K562 (cell line): ENCODE data around the gene U2SURP. TPM values are rescaled to one million over a fixed set of nuclear protein-coding genes. Genes with fewer than 3 reads are reported as not detected.

Source experiments
- ATAC-seq: fragments of 200-7000 bp; cut with Tn5 transposase; 3 replicates; pipeline ENCODE4 v1.9.1; 2020; ENCODE audit warnings: moderate library complexity
- BruUV-seq: library from RNA; stranded (reverse); fragments of 400-500 nt; replicated peaks from 2 replicates; lab custom pipeline; 2021; lab: Mats Ljungman, UMichigan
- CTCF ChIA-PET: fragments of 300-600 bp; formaldehyde crosslinking; extraction: SDS; loops from one replicate; lab custom pipeline; 2021; ENCODE audit warnings: low intra/inter-chr PET ratio; lab: Yijun Ruan, JAX
- POLR2A ChIA-PET: fragments of 300-600, 350-650 bp; sonication (Branson Sonifier 250); formaldehyde crosslinking; extraction: SDS; loops from one replicate; lab custom pipeline; 2021; ENCODE audit warnings: antibody characterized with exemption, inconsistent platforms; lab: Yijun Ruan, JAX
- DNase-seq, 4 experiments: peaks; one replicate each; pipeline versions ENCODE4 v3.0.0 to v3.0.0-alpha.2; 2011 to 2018; ENCODE audit warnings: low spot score in 3 of 4, mixed read lengths in 3 of 4; ENCODE audit errors: extremely low read depth in 1 of 4
- FAIRE-seq: peaks from 2 replicates; lab custom pipeline; 2011; peaks lifted over from hg19 to GRCh38; lab: Jason Lieb, UNC
- H2AFZ ChIP-seq: 2 replicates; pipeline ENCODE4 v1.6.0; 2011; ENCODE audit warnings: low read depth, low read length, control low read depth, inconsistent platforms
- H3K27ac ChIP-seq: fragments of 200-600 bp; 3 replicates; pipeline ENCODE4 v1.8.0; 2011; ENCODE audit warnings: low read depth, mild to moderate bottlenecking, control low read depth, inconsistent platforms, low read length, moderate library complexity, mixed read lengths; ENCODE audit errors: extremely low read depth
- H3K27me3 ChIP-seq, 2 experiments: fragments of 300-600 bp in 1 of 2; 2 replicates in 1 of 2; 3 replicates in 1 of 2; pipeline versions ENCODE4 v1.6.0 to v1.8.0; 2011; ENCODE audit warnings: inconsistent platforms in 2 of 2, low read length in 2 of 2, mild to moderate bottlenecking in 1 of 2, mixed read lengths in 1 of 2, moderate library complexity in 1 of 2; ENCODE audit not compliant: control insufficient read depth in 2 of 2, insufficient read depth in 2 of 2
- H3K36me3 ChIP-seq: fragments of 300-600 bp; 3 replicates; pipeline ENCODE4 v1.8.0; 2011; ENCODE audit warnings: mild to moderate bottlenecking, low read length, inconsistent platforms; ENCODE audit not compliant: control insufficient read depth, insufficient read depth
- H3K4me1 ChIP-seq, 2 experiments: fragments of 200-600 bp in 1 of 2; replicated peaks in 1 of 2; 2 replicates in 1 of 2; 3 replicates in 1 of 2; pipeline versions ENCODE4 v1.5.1 to v1.8.0; 2011; ENCODE audit warnings: inconsistent platforms in 2 of 2, low read length in 2 of 2, mild to moderate bottlenecking in 1 of 2, mixed read lengths in 1 of 2, moderate library complexity in 1 of 2; ENCODE audit not compliant: control insufficient read depth in 2 of 2, insufficient read depth in 2 of 2
- H3K4me2 ChIP-seq: 2 replicates; pipeline ENCODE4 v1.6.1; 2011; ENCODE audit warnings: low read length, control low read depth, inconsistent platforms, mixed read lengths; ENCODE audit not compliant: insufficient read depth
- H3K4me3 ChIP-seq: fragments of 200-600 bp; sonication (generic), shearing (Covaris generic); 2 replicates; pipeline ENCODE4 v1.5.1; 2016; ENCODE audit warnings: control low read depth, inconsistent platforms
- H3K79me2 ChIP-seq: fragments of 200-600 bp; 3 replicates; pipeline ENCODE4 v1.8.0; 2011; ENCODE audit warnings: low read length, inconsistent platforms; ENCODE audit not compliant: control insufficient read depth, insufficient read depth
- H3K9ac ChIP-seq, 2 experiments: 2 replicates each; pipeline versions ENCODE4 v1.6.0 to v1.6.1; 2011; ENCODE audit warnings: low read depth in 2 of 2, low read length in 2 of 2, control low read depth in 1 of 2, inconsistent platforms in 1 of 2, mild to moderate bottlenecking in 1 of 2, mixed read lengths in 1 of 2; ENCODE audit not compliant: insufficient read depth in 1 of 2
- H3K9me1 ChIP-seq: one replicate; pipeline ENCODE4 v1.6.0; 2011; ENCODE audit warnings: inconsistent platforms, mild to moderate bottlenecking, low read length, moderate library complexity; ENCODE audit not compliant: control insufficient read depth, insufficient read depth
- H3K9me3 ChIP-seq: replicated peaks from 2 replicates; pipeline ENCODE4 v1.5.1; 2011; ENCODE audit warnings: low read depth, low read length, inconsistent platforms; ENCODE audit not compliant: control insufficient read depth, insufficient read depth
- H4K20me1 ChIP-seq: replicated peaks from 2 replicates; pipeline ENCODE4 v1.6.1; 2011; ENCODE audit warnings: low read length, inconsistent platforms, mixed read lengths; ENCODE audit not compliant: control insufficient read depth, insufficient read depth
- CBFA2T3 ChIP-seq: fragments of 450-650 bp; IDR thresholded peaks from 2 replicates; pipeline ENCODE4 v1.6.1; 2017
- FOXJ2 ChIP-seq: fragments of 200-800 bp; sonication (Bioruptor generic); IDR thresholded peaks from 2 replicates; pipeline ENCODE4 v1.6.1; 2016; ENCODE audit warnings: missing genetic modification characterization, missing compliant biosample characterization
- HDAC1 ChIP-seq, 2 experiments: fragments of 450-650 bp; IDR thresholded peaks; 2 replicates each; pipeline ENCODE4 v1.6.1; 2016 to 2017; ENCODE audit warnings: inconsistent platforms in 1 of 2, mild to moderate bottlenecking in 1 of 2, moderate library complexity in 1 of 2
- HDAC6 ChIP-seq: IDR thresholded peaks from 2 replicates; pipeline ENCODE4 v1.6.1; 2012; ENCODE audit warnings: low read depth, mild to moderate bottlenecking, control low read depth, inconsistent platforms, low read length, moderate library complexity
- KDM1A ChIP-seq, 2 experiments: fragments of 450-650 bp; IDR thresholded peaks; 2 replicates each; pipeline ENCODE4 v1.6.1; 2016; ENCODE audit warnings: mild to moderate bottlenecking in 2 of 2
- NFATC3 ChIP-seq: fragments of 450-650 bp; IDR thresholded peaks from 2 replicates; pipeline ENCODE4 v1.6.1; 2017; ENCODE audit warnings: mild to moderate bottlenecking
- NFYB ChIP-seq: IDR thresholded peaks from 2 replicates; pipeline ENCODE4 v1.6.1; 2011; ENCODE audit warnings: mild to moderate bottlenecking, moderate library complexity; ENCODE audit not compliant: insufficient read length; ENCODE audit errors: extremely low read depth
- RBM25 ChIP-seq: fragments of 200-400 bp; formaldehyde crosslinking; IDR thresholded peaks from 2 replicates; pipeline ENCODE4 v1.6.1; 2018; ENCODE audit warnings: low read length, low read depth, moderate library complexity; ENCODE audit not compliant: severe bottlenecking
- RCOR1 ChIP-seq, 2 experiments: IDR thresholded peaks; 2 replicates each; pipeline ENCODE4 v1.6.1; 2012; ENCODE audit warnings: low read depth in 2 of 2, low read length in 2 of 2, borderline replicate concordance in 1 of 2, improper control_type of control experiment in 1 of 2
- RUNX1 ChIP-seq: sonication (generic); IDR thresholded peaks from 2 replicates; pipeline ENCODE4 v1.6.1; 2016; ENCODE audit warnings: antibody characterized with exemption, low read depth
- ZNF239 ChIP-seq: fragments of 250-450 bp; sonication (Bioruptor Pico); IDR thresholded peaks from 2 replicates; pipeline ENCODE4 v1.4.0; 2020; ENCODE audit warnings: mild to moderate bottlenecking
- WGBS: fragments of 100-300 bp; shearing (Covaris generic); methylation state at CpG from one replicate; pipeline ENCODE4 v1.1.6; 2016; ENCODE audit warnings: low coverage, mixed read lengths; ENCODE audit not compliant: insufficient coverage; ENCODE audit errors: missing lambda C conversion rate; 5-methylcytosine and 5-hydroxymethylcytosine counted together
- in situ Hi-C: fragments of 300-500 bp; cut with MboI; formaldehyde crosslinking; loops from 4 replicates; pipeline ENCODE4 v1.15.0; 2018; ENCODE audit warnings: inconsistent platforms, mixed read lengths
- intact Hi-C: fragments of 100-400 bp; cut with micrococcal nuclease; formaldehyde crosslinking; loops from 2 replicates; pipeline ENCODE4 v1.14.2; 2022
- polyA plus RNA-seq, 8 experiments: library from polyadenylated mRNA; depleted of rRNA in 4 of 8; stranded (reverse) in 5 of 8; unstranded in 3 of 8; fragments of >200 nt; fragmentation: Nextera tagmentation in 2 of 8; fragmentation: Illumina TruSeq in 1 of 8; extraction: Ambion mirVana in 2 of 8; extraction: Trizol in 1 of 8; gene quantifications; 2 replicates each; pipeline versions ENCODE4 v1.2.1 to v1.2.3, GENCODE V29; 2011 to 2014; ENCODE audit warnings: inconsistent platforms in 1 of 8, missing spikeins in 1 of 8
- total RNA-seq, 7 experiments: library from RNA; depleted of rRNA in 6 of 7; stranded (reverse); fragments of >200 nt in 6 of 7; fragmentation: Illumina TruSeq in 2 of 7; extraction: Trizol in 2 of 7; gene quantifications; 2 replicates each; pipeline versions ENCODE4 v1.2.1 to v1.2.3, GENCODE V29; 2011 to 2021; ENCODE audit warnings: low replicate concordance in 1 of 7
- TF ChIP-seq, protein P1 (sequence below): fragments of 200-800 bp; sonication (Bioruptor generic); IDR thresholded peaks from 2 replicates; pipeline ENCODE4 v1.6.1; 2017; ENCODE audit warnings: missing genetic modification characterization, missing compliant biosample characterization
- TF ChIP-seq, protein P2 (sequence below): IDR thresholded peaks from 2 replicates; pipeline ENCODE4 v1.6.1; 2012; ENCODE audit warnings: low read depth, low read length, improper control_type of control experiment, borderline replicate concordance
- TF ChIP-seq, protein P3 (sequence below): fragments of 250-450 bp; sonication (Bioruptor Pico); IDR thresholded peaks from 2 replicates; pipeline ENCODE4 v1.5.0; 2020; ENCODE audit warnings: mild to moderate bottlenecking, borderline replicate concordance

The U2SURP gene
- total and polyA plus RNA-seq, 9 of the 15 experiments (the other 6 are each of a cell fraction or from before 2014, with no cell fraction given) = 128 to 322 (median 191) TPM

DNA sequence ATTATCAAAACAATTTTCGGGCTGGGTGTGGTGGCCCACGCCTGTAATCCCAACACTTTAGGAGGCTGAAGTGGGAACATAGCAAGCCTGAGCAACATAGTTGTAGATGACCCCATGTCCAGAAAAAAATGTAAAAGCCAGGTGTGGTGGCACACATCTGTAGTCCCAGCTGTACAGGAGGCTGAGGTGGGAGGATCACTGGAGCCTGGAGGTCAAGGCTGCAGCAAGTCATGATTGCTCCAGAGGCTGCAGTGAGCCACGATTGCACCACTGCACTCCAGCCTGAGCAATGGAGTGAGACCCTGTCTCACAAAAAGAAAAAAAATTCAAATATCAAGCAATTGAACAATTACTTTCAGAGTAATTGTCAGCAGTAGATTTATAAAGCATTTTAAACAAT, 29.9 kb upstream of the U2SURP start (continued):
- TF ChIP-seq, protein P1, sequence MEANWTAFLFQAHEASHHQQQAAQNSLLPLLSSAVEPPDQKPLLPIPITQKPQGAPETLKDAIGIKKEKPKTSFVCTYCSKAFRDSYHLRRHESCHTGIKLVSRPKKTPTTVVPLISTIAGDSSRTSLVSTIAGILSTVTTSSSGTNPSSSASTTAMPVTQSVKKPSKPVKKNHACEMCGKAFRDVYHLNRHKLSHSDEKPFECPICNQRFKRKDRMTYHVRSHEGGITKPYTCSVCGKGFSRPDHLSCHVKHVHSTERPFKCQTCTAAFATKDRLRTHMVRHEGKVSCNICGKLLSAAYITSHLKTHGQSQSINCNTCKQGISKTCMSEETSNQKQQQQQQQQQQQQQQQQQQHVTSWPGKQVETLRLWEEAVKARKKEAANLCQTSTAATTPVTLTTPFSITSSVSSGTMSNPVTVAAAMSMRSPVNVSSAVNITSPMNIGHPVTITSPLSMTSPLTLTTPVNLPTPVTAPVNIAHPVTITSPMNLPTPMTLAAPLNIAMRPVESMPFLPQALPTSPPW (CRISPR knock-in tag) = no peak
- TF ChIP-seq HDAC6 = no peak
- TF ChIP-seq, protein P2, sequence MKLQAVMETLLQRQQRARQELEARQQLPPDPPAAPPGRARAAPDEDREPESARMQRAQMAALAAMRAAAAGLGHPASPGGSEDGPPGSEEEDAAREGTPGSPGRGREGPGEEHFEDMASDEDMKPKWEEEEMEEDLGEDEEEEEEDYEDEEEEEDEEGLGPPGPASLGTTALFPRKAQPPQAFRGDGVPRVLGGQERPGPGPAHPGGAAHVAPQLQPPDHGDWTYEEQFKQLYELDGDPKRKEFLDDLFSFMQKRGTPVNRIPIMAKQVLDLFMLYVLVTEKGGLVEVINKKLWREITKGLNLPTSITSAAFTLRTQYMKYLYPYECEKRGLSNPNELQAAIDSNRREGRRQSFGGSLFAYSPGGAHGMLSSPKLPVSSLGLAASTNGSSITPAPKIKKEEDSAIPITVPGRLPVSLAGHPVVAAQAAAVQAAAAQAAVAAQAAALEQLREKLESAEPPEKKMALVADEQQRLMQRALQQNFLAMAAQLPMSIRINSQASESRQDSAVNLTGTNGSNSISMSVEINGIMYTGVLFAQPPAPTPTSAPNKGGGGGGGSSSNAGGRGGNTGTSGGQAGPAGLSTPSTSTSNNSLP = no peak

DNA sequence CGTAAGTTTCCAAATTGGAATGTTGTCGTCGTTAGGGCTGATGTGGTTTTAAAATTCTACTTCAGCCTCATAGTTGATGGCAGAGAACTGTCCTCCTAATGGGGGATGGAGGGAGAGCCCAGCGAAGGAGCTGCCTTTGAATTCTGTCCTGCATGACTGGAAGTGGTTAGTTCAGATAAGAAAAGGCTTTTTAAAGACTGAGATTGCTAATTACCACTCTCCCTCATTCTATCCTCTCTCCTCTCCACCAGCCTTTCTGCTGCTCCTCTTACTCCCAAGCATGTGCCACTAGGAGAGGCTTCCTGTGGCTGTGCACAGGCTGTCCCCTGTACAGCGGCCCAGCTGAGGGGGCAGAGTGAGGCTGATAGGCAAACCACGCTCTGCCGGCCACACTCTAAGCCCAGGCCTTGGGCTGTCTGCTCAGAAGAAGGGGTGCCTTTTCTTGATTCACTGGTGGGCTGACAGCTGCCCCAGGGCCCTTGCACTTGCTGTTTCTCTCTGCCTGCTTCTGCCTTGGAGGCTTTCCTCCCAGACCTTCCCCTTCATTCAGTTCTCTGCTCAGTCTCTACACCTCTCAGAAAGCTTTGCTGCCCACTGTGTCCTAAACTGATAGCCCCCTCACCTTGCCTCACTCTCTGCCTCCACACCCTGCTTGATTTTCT, 29.1 kb upstream of the U2SURP start:
- no peak; the same call in 2 of the 3 replicates for ATAC-seq
- Histone ChIP-seq H3K27ac (no peak overlapping the region), H3K79me2 (no peaks in the 10 kb centered on the region), H3K27me3 (no peaks in the 10 kb centered on the region), H3K4me3 (no peak overlapping the region), H2AFZ (no peak overlapping the region; the same call in 1 of the 2 replicates), H3K36me3 (no peaks in the 10 kb centered on the region), H4K20me1 (no peaks in the 10 kb centered on the region), H3K9me3 (no peaks in the 10 kb centered on the region), H3K4me2 (no peak overlapping the region), H3K9ac (peak overlapping the region in 1 of 2 experiments; percentile 32; a peak in 1 of 4 replicates), H3K4me1 (peaks cover 12 to 23% of the 10 kb centered on the region in 2 experiments; a peak in 4 of 5 replicates), H3K9me1 (no peaks in the 10 kb centered on the region)
- no peak for FAIRE-seq
- no TSS peak for BruUV-seq
- POLR2A ChIA-PET = interaction anchor here (0.8 to 1.2 kb wide), 4 partner anchors 10 to 248 kb away, joined by 3 to 5 read pairs (median 4); partner anchors contain the start of gene TRPC1
- WGBS = 35% methylated on average over 7 of the region's 7 CpGs
- in situ Hi-C loops (no loop called here), intact Hi-C loops (no loop called here)
- TF ChIP-seq RBM25 = peak; percentile 64
- no peak for TF ChIP-seq ZNF239 (CRISPR knock-in tag)
- TF ChIP-seq CBFA2T3 = peak; percentile 27; the same call in 1 of the 2 replicates
- TF ChIP-seq NFYB = no peak
- no peak for TF ChIP-seq RUNX1
- TF ChIP-seq KDM1A (IDR thresholded peaks at IDR 0.05) = peak; percentile 63 to 70
- TF ChIP-seq HDAC1 (IDR thresholded peaks at IDR 0.05) = 0 out of 4 replicates have a peak, but pooled peaks of 1 of the 2 experiments have one; percentile 11
- no peak for TF ChIP-seq NFATC3
- TF ChIP-seq, protein P3, sequence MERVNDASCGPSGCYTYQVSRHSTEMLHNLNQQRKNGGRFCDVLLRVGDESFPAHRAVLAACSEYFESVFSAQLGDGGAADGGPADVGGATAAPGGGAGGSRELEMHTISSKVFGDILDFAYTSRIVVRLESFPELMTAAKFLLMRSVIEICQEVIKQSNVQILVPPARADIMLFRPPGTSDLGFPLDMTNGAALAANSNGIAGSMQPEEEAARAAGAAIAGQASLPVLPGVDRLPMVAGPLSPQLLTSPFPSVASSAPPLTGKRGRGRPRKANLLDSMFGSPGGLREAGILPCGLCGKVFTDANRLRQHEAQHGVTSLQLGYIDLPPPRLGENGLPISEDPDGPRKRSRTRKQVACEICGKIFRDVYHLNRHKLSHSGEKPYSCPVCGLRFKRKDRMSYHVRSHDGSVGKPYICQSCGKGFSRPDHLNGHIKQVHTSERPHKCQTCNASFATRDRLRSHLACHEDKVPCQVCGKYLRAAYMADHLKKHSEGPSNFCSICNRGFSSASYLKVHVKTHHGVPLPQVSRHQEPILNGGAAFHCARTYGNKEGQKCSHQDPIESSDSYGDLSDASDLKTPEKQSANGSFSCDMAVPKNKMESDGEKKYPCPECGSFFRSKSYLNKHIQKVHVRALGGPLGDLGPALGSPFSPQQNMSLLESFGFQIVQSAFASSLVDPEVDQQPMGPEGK = no peak
- TF ChIP-seq RCOR1 (IDR thresholded peaks at IDR 0.05; ENCODE audit: borderline replicate concordance in 1 of 2, low read depth in 2 of 2, low read length in 2 of 2) = peak in 1 of 2 experiments; percentile 52; a peak in 1 of 4 replicates
- no peak for TF ChIP-seq FOXJ2
- CTCF ChIA-PET = no interaction called here
- DNase-seq = peak in 1 of 4 experiments; percentile 40
